GM18499 (cell line): Measurements from ENCODE around the gene RTP1.
"Not testable (repeated sequence)": the region's sequence is repeated elsewhere in the genome, so short reads cannot be mapped to it uniquely, and the experiment has no call there.

Source experiments
- ATAC-seq: cut with Tn5 transposase; IDR thresholded peaks from one replicate; pipeline ENCODE4 v1.9.1; 2021; ENCODE audit warnings: moderate number of reproducible peaks; ENCODE audit not compliant: insufficient read depth, unreplicated experiment

The RTP1 gene

GRCh38 chr3:187197335-187197649 is at the start of gene RTP1:
Gene RTP1 (plus strand): TSS chr3:187197486. CDS start chr3:187197516, 30 bp downstream.
- no peak for ATAC-seq

DNA sequence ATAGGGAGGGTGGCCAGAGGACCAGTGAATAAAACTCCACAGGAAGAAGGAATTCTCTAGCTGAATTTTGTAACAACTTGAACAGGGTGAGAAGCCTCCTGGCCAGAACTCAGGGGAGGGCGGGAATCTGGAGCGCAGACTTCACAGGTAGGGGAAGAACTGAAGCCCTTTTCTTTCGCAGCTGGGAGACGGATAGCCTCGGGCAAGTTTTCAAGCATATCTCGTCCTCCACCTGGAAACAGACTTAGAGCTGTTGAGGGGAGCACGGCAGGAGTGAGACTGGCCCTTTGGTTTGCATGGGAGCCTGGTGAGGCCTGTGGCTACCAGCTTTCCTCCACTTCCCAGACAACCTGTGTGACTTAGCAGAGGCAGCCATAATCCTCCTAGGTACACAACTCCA is 47.1 kb upstream of the RTP1 start:
- ATAC-seq, result no peak

GRCh38 chr3:187150599-187150998 is 46.7 kb upstream of the RTP1 start:
- no peak for ATAC-seq

GRCh38 chr3:187161556-187161955 is 35.7 kb upstream of the RTP1 start:
- no peak for ATAC-seq

- no peak for ATAC-seq
Measured at GRCh38 chr3:187162265-187162953, 34.9 kb upstream of the RTP1 start.

DNA sequence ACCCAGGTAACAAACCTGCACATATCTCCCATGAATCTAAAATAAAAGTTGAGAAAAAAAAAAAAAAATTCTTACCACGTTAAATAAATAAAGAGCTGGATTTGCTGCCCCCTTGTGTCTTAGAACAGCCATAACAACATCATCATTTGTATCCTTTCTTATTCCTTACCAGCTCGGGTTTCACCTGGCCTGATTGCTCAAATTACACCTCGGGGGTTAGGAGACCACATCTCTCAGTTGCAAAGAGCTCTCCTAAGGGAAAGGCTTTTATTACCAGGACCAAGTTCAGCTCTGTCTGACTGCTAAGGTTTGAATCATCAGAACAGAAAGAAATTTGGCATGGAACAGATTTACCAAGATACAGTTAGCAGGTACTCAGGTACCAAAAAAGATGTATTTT is 32.1 kb upstream of the RTP1 start:
- ATAC-seq, result no peak

DNA sequence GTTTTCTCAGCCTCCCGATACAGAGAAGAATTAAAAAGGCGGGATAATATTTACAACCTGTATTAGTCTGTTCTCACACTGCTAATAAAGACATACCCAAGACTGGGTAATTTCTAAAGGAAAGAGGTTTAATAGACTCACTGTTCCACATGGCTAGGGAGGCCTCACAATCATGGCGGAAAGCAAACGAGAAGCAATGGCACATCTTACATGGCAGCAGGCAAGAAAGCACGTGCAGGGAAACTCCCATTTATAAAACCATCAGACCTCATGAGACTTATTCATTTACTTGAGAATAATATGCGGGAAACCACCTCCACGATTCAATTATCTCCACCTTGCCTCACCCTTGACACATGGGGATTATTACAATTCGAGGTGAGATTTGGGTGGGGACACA is 30.5 kb upstream of the RTP1 start:
- ATAC-seq, result no peak

- ATAC-seq, result no peak
Measured at GRCh38 chr3:187167777-187168176, 29.5 kb upstream of the RTP1 start.

- no peak for ATAC-seq
Measured at GRCh38 chr3:187169231-187169960, 27.9 kb upstream of the RTP1 start.

DNA sequence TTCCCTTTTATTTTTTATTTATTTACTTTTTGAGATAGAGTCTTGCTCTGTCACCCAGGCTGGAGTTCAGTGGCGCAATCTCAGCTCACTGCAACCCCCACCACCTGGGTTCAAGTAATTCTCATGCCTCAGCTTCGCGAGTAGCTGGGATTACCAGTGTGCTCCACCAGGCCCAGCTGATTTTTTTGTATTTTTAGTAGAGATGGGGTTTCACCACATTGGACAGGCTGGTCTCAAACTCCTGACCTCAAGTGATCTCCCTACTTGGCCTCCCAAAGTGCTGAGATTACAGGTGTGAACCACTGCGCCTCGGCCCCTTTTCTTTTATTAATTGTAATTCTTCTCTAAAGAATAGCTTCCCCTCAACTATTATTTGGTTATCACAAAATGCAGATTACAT is 26.4 kb upstream of the RTP1 start:
- not testable (repeated sequence) for ATAC-seq

DNA sequence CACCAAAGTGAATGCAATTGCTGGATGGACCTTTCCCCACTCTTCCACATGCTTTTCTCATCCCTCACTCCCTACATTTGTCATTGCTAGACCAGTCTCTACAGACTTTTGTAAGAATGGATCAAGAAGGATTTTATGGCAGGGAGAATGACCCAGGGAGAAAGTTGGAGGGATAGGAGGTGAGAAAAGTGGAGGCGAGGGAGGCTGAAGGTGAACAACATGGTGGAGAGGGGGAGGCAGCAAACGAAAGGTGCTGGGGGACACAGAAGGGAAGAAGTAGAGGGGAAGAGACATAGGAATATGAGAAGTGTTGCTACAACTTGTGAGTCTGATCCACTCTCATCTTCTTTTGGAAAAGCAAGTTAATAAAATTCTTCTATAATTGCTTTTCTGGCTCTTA is 24.4 kb upstream of the RTP1 start:
- no peak for ATAC-seq

DNA sequence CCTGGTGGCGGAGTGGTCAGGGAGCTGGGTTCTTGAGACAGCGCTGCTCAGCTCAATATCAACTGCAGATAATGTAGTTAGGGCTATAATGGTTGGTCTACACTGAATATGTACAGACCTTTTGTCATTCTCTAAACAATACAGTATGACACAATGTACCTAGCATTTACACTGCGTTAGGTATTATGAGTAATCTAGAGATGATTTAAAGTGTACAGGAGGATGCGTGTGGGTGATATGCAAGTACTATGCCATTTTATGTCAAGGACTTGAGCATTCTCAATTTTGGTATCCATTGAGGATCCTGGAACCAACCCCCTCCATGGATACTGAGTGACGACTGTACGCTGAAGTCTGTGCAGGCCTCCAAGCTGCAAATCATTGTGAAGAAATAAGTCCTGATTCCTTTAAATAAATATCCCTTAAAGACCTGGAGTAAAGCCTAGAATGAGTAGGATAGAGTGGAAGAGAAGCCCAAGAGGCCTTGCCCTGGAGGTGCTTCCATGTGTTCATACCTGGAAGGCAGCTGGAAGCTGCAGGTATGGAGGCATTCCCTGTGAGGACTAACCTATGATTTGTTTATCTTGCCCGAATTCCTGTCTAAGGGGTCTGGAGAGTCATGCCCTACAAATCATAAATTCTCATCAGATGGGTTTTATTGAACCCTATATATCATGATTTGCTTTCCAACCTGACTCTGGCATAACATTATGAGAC is 15.7 kb upstream of the RTP1 start:
- ATAC-seq, result no peak

DNA sequence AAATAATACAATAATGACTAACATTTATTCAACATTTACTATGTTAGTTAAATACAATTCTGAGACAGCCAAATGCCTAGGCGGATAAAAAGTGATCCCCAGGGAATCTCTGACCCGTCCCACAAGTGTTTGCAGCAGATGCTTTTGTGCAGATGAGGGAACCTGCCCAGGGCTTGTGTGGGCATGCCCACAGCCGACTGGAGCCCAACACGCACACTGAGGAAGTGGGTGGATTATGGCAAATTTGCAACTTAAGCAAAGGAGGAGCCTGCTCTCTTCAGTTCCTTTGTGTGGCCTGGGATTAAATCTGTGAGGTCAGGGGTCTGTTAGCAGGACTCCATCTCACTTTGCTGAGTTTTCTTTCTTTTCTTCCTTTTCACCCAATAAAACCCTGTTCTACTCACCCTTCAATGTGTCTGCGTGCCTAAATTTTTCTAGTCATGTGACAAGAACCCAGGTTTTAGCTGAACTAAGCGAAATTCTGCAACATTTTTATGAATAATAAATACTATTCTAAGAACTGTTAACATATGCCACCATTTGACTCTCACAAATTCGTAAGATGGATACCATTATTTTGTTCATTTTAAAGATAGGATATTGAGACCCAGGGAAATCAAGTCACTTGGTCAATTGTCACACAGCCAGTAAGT is 13.9 kb upstream of the RTP1 start:
- no peak for ATAC-seq

- no peak for ATAC-seq
Measured at GRCh38 chr3:187183903-187184302, 13.4 kb upstream of the RTP1 start.

DNA sequence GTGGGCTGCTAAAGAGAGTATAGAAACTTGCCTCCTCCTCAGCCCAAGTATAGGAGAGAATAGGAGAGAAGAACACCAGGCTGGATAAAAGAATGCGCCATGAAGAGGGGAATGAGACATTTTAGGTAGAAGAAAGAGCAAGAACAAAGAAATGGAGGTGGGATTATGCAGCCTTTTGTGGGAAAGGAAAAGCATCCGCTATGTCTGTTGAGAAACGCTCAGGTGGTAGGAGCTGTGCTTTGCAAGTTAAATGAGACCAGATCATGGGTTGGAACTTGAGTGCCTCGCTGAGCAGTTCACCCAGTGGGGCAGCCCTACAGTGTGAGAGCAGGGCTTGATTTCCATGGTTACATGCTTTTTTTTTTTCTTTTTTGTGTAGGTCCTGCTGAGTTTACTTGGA is 11.5 kb upstream of the RTP1 start:
- no peak for ATAC-seq

DNA sequence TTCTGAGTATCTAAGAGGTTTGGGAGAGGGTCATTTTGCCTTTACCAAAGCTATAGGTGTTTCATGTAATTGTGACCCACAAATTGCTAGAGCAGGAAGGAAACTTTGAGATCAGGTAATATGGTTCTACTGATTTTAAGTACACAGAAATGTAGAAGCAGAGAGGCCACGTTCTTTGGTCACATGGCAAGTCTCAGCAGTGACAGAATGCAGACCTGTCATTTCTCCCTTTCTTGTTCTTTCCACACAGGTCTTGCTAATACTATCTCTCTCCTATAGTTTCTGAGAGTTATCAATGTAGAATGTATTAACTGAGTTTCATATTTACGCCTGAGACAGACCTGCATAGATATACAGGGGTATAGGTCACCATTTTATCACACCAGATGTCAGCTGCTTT is 10.9 kb upstream of the RTP1 start:
- ATAC-seq, result no peak

GRCh38 chr3:187186801-187187421 is 10.4 kb upstream of the RTP1 start:
- no peak for ATAC-seq

DNA sequence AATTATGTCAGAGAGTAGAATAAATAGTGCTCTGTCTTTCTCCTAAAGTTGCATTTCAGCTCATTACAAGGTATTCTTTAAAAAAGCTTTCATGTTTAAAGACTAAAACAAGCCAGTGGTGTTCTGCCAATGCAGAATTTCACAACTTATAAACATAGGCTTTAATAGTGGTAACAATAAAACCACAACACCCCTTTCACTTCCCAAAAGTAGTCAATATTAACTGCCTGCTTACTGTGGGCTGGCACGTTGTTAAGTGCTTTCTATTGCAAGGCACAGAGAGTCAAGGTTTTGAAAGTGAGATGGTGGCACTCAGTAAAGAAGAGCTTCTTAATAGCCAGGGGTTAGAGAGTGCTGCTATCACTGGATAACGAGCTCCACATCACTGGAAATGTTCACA is 8.4 kb upstream of the RTP1 start:
- no peak for ATAC-seq

- ATAC-seq, result no peak
Measured at GRCh38 chr3:187191271-187191670, 6.0 kb upstream of the RTP1 start.

- ATAC-seq, result no peak
Measured at GRCh38 chr3:187193181-187193580, 4.1 kb upstream of the RTP1 start.
